A549 (cell line): ENCODE data around the gene LYZL2.
"Not testable (repeated sequence)": the region's sequence is repeated elsewhere in the genome, so short reads cannot be mapped to it uniquely, and the experiment has no call there.

Source experiments
- CHD2 ChIP-seq: fragments of 150-350 bp; IDR thresholded peaks from 2 replicates; pipeline ENCODE4 v1.6.1; 2014; ENCODE audit warnings: low read length; ENCODE audit not compliant: partially characterized antibody
- CTCF ChIP-seq: fragments of >200 bp; sonication (Bioruptor Twin); formaldehyde crosslinking; IDR thresholded peaks from 3 replicates; pipeline ENCODE4 v1.5.1; 2016
- HMGXB4 ChIP-seq: fragments of 250-450 bp; sonication (Bioruptor Pico); IDR thresholded peaks from 2 replicates; pipeline ENCODE4 v1.5.0; 2021; ENCODE audit warnings: mild to moderate bottlenecking, moderate library complexity, borderline replicate concordance
- JUNB ChIP-seq: fragments of >200 bp; sonication (Bioruptor Twin); formaldehyde crosslinking; IDR thresholded peaks from 2 replicates; pipeline ENCODE4 v1.6.1; 2016
- MAX ChIP-seq: IDR thresholded peaks from 2 replicates; pipeline ENCODE4 v1.6.1; 2012
- MAZ ChIP-seq: fragments of 150-350 bp; IDR thresholded peaks from 2 replicates; pipeline ENCODE4 v1.6.1; 2014; ENCODE audit warnings: antibody characterized with exemption, low read depth, low read length, borderline replicate concordance
- PHF8 ChIP-seq: fragments of 200-600 bp; sonication (generic); IDR thresholded peaks from 2 replicates; pipeline ENCODE4 v1.6.1; 2016; ENCODE audit warnings: low read depth, mild to moderate bottlenecking, antibody characterized with exemption, moderate library complexity, borderline replicate concordance
- POLR2A ChIP-seq: IDR thresholded peaks from 2 replicates; pipeline ENCODE4 v1.6.1; 2012; ENCODE audit warnings: mild to moderate bottlenecking, low read length
- REST ChIP-seq: fragments of 200-600 bp; sonication (generic); IDR thresholded peaks from 2 replicates; pipeline ENCODE4 v1.6.1; 2016; ENCODE audit warnings: antibody characterized with exemption, mild to moderate bottlenecking, moderate library complexity
- SREBF2 ChIP-seq: fragments of 450-650 bp; IDR thresholded peaks from 2 replicates; pipeline ENCODE4 v1.6.1; 2014; ENCODE audit warnings: mild to moderate bottlenecking, moderate library complexity

GRCh38 chr10:30644408-30644861 lies 14.9 kb upstream of the LYZL2 start:
- TF ChIP-seq MAZ; CHD2; CTCF; JUNB; POLR2A; HMGXB4 (CRISPR knock-in tag); PHF8; REST; SREBF2; MAX: not testable (repeated sequence)
